ENCODE data around the gene COX14.
A peak's percentile ranks its signal among the peaks of the same experiment; 100 is the strongest.

COX14 gene

DNA sequence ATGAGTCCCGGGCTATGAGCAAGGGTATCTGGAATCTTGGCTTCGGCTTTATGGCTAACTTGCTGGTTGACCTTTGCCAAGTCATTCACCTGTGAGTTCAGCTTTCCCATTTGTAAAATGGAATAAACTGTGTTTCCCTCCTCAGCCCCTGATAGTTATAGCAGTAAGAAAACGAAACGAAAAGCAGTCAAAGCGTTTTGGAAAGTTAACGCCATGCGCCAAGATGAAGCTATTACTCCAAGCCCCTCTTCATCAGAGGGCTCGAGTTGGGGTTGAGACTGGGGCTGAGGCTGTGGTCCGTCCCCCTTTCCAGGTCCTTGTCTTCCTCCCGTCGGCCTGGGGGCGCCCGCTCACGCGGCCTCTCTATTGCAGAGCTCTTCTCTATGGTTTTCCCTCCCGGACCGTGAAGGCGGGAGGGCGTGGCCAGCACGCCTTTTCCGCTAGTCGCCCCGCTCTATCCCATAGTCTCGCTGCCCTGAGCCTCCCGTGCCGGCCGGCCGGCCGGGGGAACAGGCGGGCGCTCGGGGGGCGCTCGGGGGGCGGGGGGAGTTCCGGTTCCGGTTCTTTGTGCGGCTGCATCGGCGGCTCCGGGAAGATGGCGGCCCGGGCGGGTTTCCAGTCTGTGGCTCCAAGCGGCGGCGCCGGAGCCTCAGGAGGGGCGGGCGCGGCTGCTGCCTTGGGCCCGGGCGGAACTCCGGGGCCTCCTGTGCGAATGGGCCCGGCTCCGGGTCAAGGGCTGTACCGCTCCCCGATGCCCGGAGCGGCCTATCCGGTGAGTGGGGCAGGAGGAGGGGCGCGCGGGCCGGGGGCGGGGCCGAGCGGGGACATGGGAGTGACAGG is 27.0 kb upstream of the COX14 start, which contains the start of gene SMARCD1:
Gene SMARCD1 (plus strand): TSS at position 568 of the 840 bp plus-strand sequence. CDS start 28 bp downstream, at position 596.
- peak; percentile 78 for DNase-seq (ENCODE audit: low read depth, low spot score)

DNA sequence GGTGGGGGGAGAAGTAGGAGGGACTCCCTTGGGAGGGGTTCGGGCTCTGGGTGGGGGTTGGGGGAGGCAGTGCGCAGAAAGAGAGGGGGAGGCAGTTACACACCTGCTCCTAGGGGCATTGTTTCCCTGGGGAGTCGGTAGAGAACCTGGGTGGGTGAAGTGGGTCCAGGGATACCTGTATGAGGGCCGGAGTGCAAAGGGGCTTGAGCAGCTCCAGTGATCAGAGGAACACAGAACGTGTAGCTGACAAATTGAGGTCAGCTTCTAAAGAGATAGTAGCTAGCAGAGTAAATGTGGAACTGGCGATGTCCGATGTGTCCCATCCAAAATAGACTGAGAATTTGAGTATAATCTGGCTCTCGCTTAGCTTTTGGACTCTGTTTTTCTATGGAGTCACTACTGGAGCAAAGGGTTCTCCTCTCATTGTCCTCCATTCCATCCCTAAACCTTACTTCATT is 26.4 kb upstream of the COX14 start:
- DNase-seq (ENCODE audit: low read depth, low spot score), result no peak

DNA sequence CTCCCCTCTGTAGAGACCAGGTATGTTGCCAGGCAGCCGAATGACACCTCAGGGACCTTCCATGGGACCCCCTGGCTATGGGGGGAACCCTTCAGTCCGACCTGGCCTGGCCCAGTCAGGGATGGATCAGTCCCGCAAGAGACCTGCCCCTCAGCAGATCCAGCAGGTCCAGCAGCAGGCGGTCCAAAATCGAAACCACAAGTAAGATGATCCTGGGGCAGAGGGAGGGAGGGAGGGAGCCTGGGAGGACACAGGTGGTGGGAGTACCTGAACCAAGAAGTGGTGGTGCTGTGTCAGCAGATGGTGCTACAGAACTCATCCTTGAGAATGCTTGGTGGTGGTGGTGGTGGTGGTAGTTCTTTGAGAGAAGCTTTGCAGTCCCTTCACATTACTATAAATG is 25.9 kb upstream of the COX14 start:
- DNase-seq (ENCODE audit: low read depth, low spot score), result no peak

DNA sequence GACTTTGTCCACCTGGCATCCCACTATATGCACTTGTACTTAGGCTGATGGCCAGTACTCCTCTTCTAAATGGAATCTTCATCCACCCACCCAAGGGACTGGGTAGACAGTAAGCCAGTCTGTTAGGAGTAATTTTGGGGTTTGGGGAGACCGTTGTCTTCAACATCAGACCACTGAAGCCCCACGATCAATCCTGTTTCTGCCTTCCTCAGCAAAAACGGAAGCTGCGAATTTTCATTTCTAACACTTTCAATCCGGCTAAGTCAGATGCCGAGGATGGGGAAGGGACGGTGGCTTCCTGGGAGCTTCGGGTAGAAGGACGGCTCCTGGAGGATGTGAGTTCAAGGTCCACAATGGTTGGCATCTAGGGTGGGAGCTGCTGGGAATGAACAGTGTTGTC is 24.9 kb upstream of the COX14 start:
- DNase-seq (ENCODE audit: low read depth, low spot score), result no peak

DNA sequence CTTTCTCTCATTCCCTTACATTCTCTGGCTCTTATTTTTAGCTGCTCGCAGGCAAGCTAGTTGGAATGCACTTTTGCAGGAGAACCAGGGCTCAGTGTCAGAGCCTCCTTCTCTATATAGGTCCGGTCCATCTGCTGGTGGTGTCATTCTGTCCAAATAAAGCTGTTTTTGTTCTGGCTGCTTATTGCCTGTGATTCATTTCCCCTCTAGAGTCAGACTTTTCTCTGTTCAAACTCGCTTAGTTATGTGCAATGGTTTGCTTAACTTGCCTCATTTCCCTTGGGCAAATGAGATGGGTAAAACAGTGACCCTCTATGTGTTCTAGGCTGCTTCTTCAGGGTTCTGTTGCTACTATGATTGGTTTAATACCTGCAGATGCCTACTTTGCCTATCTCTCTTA is 24.0 kb upstream of the COX14 start:
- DNase-seq (ENCODE audit: low read depth, low spot score), result no peak

DNA sequence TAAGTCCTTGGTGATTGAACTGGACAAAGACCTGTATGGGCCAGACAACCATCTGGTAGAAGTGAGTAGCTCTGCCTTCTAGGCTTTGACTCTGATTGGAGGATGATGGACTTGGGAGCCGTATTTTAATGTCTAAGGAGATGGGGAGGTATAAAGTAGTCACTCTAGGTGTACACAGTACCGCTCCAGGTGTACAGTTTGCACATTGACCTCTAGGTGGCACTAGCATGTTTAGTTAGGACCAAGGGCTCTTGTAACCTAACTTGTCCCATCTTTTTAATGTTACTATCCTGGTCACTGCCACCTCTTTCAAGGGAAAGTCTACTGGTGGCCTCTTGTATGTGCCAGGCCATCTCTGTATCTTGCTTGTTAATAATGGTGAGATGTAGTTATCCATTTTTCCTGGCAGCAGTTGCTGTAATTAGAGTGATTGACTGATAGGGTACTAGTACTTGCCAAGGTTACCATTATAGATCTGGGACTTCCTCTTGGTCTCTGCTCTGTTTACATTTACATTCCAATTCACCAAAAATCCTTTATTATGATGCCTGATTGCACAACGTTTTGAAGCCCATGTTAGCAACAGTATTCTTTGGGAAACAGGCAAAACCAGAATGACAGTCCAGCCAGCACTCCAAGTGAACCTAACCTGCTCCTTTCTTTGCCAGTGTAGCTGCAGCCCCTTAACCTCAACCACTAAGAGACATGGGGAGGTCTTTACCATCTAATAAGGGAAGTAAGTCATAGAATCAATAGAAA is 23.3 kb upstream of the COX14 start:
- no peak for DNase-seq (ENCODE audit: low read depth, low spot score)

DNA sequence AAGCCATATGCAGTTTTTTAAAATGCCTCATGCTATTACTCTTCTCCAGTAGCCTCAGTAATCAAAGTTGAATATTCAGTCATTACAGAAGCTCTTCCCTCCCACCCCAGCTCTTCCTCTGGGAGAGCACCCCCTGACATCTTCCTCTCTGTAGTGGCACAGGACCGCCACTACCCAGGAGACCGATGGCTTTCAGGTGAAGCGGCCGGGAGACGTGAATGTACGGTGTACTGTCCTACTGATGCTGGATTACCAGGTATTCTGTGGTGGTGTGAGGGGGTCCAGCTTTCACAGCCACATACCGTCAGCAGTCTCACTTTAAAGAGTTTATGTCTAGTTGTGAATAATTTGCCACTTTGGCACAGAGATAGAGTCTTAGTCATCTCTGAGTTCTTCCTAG is 22.3 kb upstream of the COX14 start:
- DNase-seq (ENCODE audit: low read depth, low spot score), result no peak

DNA sequence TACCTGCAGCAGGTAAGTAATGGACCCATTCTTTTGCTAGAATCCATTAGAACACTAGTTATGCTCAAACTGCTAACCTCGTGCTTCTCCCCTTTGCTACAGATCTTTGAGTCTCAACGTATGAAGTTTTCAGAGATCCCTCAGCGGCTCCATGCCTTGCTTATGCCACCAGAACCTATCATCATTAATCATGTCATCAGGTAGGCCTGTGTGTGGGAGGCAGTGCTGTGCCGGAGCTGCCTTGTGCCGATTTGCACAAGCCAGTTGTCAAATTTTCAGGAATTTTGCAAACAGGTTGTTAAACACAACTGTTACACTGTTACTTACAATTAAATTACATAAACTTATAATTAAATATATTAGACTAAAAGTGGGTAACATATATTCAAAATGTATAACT is 21.6 kb upstream of the COX14 start:
- no peak for DNase-seq (ENCODE audit: low read depth, low spot score)

DNA sequence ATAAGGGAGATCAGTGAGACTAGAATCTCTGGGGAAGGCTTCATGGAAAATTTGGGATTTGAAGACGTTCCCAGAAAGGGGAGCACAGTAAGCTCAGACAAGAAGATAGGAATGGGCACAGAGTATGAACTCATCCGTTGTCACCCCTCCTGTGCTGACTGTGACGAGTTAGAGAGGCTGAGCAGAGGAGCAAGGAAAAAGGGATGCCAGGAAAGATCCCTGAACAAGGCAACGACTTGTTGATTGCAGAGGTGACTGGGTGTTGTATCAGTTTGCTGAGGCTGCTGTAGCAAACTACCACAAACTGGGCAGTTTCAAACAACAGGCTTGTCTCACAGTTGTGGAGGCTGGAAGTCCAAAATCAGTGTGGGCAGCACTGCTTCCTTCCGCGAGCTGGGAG is 14.1 kb upstream of the COX14 start:
- DNase-seq (ENCODE audit: low read depth, low spot score), result no peak

DNA sequence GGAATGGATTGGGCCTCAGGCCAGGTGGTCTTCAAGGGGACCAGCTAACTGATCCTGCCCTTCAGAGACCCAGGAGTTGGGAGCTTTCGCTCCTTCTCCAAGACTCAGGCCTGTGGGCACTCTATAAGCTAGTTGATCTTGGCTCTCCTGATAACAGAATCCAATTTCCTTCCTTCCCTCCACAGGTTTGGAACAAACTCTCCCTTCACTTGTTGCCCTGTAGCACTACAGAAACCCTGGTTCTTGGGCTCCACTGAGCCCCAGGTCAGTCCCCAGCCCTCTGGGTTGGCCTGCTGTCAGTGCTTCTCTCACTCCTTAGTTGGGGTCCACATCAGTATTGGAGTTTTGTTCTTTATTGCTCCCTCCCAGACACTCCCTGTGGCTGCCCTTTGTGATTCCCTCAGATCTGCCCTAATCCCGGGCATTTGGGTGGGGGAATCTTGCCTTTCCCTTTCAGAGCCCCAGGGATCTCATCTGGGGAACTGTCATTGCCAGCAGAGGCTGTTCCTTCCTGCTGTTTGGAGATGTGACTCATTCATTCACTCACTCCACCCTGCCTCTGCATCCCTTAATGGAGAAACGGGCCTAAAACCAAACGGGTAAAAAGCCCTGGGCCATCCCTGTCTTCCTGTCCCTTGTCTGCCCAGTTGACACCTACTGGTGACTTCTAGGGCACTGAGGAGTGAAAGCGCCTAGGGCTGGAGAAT is 12.6 kb upstream of the COX14 start:
- no peak for DNase-seq (ENCODE audit: low read depth, low spot score)

DNA sequence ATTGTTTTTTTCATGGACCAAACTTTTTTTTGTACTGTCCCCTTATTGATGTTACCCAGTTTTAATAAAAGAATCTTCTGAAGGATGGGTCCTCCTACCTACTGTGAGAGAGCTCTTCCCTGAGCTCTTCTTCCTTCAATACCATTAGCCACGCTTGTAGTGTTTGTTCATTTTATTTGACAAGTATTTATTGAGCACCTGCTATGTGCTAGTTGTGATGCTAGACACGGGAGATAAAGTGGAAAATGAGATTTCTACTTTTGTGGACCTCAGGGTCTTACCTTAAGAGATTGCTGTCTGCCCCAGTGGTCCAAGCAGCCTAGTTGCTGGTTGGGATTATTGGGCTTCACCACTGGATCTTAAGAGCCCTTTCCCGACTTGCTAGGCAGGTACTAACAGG is 11.5 kb upstream of the COX14 start:
- no peak for DNase-seq (ENCODE audit: low read depth, low spot score)

DNA sequence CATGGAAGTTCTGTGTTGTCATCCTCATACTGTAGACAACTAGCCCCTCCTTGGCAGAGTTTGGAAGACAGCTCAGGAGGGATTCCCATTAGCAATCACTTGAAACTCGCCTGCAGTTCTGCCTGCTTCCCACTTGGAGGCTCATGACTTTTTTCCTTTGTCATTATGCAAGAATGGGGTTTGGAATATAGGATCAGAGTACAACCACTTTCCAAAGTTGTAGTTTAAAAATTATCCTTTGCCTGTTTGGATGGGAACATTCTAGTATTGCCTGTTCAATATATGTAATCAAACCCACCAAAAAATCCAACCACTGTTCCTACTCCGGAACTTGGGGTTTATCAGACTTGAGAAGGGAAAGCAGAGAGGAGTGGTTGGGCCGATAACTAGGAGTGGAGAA is 10.4 kb upstream of the COX14 start:
- no peak for DNase-seq (ENCODE audit: low read depth, low spot score)

DNA sequence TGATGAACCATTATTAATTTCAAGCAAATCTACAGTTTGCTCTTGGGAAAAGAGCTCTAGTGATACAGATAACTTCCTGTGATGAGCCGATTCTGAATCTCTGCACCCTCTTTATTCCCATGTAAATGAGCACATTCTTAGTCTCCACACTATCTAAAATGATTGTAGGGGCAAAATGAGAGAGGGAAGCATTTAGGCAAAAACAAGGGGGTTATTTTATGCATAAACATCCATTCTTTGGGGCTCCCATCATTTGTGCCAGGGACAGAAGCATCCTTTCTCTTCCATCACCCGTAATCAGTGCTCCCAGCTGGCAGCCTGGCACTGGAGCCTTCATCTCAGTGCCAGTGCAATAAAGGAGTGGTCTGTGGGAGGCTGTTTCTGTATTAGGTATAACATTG is 9.9 kb upstream of the COX14 start:
- DNase-seq (ENCODE audit: low read depth, low spot score), result no peak

DNA sequence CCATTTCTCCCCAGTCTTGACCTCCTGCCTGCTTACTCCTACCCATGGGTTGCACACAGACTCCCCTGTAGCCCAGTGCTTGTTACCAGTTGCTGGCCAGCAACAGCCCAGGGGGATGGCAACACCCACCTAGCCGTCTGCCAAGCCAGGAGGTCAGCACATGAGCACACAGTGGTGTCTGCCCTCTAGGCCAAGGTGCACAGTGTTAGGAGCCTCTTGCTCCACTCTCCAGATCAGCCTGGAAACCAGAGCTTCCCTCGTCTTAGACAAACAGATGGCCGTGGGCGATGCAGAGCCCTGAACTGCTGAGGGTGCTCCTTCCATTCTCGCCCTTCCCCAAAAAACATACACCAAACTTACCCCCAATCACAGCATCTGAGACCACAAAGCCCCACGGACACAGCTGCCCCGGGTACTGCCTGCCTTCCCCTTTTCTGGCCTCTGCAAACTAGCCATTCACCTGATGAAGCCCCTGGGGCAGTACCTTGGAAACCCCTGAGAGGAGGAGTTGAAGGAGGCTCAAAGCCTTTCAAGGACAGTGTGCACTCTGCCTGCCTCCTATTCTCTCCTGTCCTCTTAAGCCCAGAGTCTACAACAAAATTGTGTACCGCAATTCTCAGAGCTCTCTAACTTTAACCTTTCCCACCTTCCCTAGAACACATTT is 9.3 kb upstream of the COX14 start:
- no peak for DNase-seq (ENCODE audit: low read depth, low spot score)

DNA sequence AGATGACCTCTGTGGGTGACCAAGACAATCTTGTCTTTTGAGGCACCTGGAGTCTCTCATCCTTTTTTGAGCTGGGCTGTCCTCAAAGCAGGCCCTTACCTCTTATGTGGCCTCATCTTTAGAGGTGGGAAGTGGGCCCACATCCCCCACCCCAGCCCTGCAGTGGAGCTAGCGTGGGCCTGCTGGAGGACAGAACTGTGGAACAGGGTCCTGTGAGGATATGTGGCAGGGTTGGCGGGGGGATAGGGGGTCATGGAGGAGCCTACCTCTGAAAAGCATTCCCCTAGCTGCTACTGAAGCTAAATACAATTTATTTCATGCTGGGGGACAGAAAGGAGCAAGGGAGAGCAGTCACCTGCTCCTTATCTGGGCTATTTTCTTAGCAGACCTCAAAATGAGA is 8.7 kb upstream of the COX14 start:
- no peak for DNase-seq (ENCODE audit: low read depth, low spot score)

DNA sequence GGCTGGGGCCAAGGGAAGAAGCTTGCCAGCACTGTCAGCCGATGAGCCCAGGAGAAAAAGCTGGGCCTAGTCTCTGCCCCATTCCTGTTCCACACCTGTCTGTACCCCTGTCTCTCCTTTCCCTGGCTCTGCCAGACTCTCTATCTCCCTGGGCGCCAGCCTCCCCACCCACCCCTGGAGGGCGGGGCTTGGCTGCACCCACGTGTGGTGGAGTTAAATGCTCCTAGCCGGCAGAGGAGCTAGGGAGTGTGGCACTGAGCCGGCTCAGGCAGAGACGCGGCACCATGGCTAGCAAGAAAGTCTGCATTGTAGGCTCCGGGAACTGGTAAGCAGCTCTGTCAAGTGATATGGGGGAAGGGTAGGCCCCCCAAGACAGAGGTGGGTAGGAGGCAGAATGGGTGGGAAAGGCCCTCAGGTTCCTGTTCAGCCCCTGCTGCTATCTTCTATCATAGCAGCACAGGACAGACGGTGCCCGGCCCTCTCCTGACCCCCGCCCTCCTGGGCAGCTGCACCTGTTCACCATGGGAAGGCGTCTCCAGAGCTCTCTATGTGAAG is 8.2 kb upstream of the COX14 start, which contains the start of gene GPD1:
Gene GPD1 (plus strand): TSS at position 242 of the 555 bp plus-strand sequence. CDS start 43 bp downstream, at position 285.
- no peak for DNase-seq (ENCODE audit: low read depth, low spot score)

DNA sequence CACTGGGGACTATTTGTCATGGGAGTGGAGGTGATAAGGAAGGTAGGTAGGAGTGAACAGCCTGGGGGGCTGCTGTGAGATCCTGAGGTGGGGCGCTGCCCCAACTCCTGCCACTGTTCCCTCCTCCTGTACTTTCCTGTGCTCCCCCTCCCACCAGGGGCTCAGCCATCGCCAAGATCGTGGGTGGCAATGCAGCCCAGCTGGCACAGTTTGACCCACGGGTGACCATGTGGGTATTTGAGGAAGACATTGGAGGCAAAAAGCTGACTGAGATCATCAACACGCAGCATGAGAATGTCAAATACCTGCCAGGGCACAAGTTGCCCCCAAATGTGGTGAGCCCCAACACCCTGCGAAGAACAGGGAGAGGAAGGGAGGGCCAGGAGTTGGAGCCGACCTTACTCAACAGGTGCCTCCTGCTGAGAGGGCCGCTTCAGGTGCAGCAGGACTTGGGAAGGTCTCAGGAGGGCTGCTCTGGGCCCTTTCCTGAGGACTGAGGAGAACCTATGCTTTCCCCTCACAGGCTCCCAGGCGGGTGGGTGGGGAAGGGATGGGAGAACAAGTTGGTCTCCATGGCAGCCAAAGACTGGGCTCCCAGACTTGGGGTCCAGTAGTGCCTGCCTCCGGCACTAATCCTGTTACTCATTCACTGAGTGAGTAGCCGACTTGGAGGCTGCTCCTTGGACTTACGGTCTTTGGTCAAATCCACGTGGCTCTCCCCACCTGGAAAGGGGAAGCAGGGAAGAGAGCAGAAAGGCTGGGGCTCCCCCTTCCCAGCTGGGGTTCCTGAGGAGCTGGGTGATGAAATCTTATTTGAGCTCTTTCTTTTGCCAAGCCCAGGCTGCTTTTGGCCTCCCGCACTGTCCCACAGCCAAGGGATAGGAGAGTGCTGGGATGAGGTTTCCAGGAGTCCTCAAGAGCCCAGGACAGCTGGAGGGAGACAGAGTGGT is 7.3 kb upstream of the COX14 start:
- DNase-seq (ENCODE audit: low read depth, low spot score), result no peak

DNA sequence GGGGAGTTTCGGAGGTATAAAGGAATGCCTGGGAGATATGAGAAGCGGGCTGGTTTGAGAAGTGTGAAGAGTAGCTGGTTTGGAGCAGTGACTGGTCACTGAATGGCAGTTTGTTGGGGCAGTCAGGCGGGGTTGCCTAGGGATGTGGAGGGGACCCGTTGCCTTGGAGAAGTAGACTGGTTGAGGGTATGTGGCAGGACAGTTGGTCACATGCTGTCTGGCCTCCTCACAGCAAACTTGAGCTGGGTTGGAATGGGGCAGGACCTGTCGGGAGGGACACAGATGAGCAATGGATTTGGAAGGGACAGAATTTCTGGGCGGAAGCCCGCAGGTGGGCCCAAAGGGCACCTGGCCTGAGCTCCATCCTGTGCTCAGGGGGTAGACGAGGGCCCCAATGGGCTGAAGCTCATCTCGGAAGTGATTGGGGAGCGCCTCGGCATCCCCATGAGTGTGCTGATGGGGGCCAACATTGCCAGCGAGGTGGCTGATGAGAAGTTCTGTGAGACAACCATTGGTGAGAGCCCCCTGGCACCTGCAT is 6.1 kb upstream of the COX14 start:
- no peak for DNase-seq (ENCODE audit: low read depth, low spot score)

DNA sequence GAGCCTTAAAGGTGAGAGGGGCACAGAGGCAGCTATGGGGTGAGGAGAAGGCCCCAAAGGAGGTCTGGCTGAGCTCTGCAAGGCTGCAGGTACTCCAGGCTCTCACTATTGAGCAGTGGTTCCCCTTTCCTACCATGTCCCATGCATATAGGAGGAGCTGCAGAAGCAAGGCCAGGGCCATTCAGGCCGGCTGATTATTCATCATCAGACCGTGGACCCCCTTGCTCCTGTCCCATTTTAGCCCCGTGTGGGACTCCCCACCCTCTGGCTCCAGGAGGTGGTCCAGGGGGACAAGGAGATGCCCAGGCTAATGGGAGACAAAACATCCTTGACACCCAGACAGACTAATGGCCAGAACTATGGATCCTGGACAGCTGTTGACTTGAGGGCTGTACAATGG is 5.1 kb upstream of the COX14 start:
- no peak for DNase-seq (ENCODE audit: low read depth, low spot score)

Data from brain pericyte (primary cell).